Subcutaneous abdominal adipose tissue (tissue), 5 donors: ENCODE results near the gene NPTX2.

Experiments
- H3K27ac ChIP-seq: one replicate; pipeline ENCODE4 v1.7.0; 2013; ENCODE audit warnings: low read depth, mild to moderate bottlenecking, inconsistent platforms, low read length, moderate library complexity
- H3K27me3 ChIP-seq, 5 donors: one replicate each; pipeline ENCODE4 v1.7.0; 2013; ENCODE audit warnings: low read length in 5 of 5, inconsistent platforms in 1 of 5; ENCODE audit not compliant: control insufficient read depth in 5 of 5, insufficient read depth in 4 of 5
- H3K36me3 ChIP-seq, 5 donors: one replicate each; pipeline ENCODE4 v1.7.0; 2013; ENCODE audit warnings: low read length in 5 of 5; ENCODE audit not compliant: control insufficient read depth in 5 of 5, insufficient read depth in 5 of 5
- H3K4me1 ChIP-seq, 5 donors: one replicate each; pipeline ENCODE4 v1.7.0; 2013; ENCODE audit warnings: low read length in 5 of 5, mild to moderate bottlenecking in 3 of 5, moderate library complexity in 1 of 5; ENCODE audit not compliant: control insufficient read depth in 5 of 5, insufficient read depth in 5 of 5
- H3K4me3 ChIP-seq, 5 donors: one replicate each; pipeline ENCODE4 v1.7.0; 2013; ENCODE audit warnings: low read length in 5 of 5, low read depth in 1 of 5
- H3K9ac ChIP-seq, 5 donors: one replicate each; pipeline ENCODE4 v1.7.0; 2013; ENCODE audit warnings: low read length in 5 of 5, mild to moderate bottlenecking in 4 of 5, moderate library complexity in 3 of 5
- H3K9me3 ChIP-seq, 5 donors: one replicate each; pipeline ENCODE4 v1.7.0; 2013; ENCODE audit warnings: low read length in 5 of 5; ENCODE audit not compliant: control insufficient read depth in 5 of 5
- donor health status: healthy.
- donor health status: healthy.
- donor health status: healthy.
- donor health status: healthy.
- donor health status: healthy.

The NPTX2 gene

GRCh38 chr7:98629001-98629431, 11.9 kb downstream of the NPTX2 start:
- Histone ChIP-seq H3K4me3 (no peak overlapping the region), H3K4me1 (no peaks in the 10 kb centered on the region), H3K27me3 (peaks cover 10 to 29% (median 22%) of the 10 kb centered on the region in 5 donors), H3K27ac (no peak overlapping the region), H3K9ac (no peak overlapping the region), H3K9me3 (peaks cover 0 to 18% (median 5%) of the 10 kb centered on the region in 5 donors), H3K36me3 (no peaks in the 10 kb centered on the region)

GRCh38 chr7:98630149-98630548, 13.1 kb downstream of the NPTX2 start:
- no peaks in the 10 kb centered on the region for H3K4me1 ChIP-seq
- peaks cover 10 to 26% (median 22%) of the 10 kb centered on the region in 5 donors for H3K27me3 ChIP-seq
- H3K27ac ChIP-seq, result no peak overlapping the region
- no peaks in the 10 kb centered on the region for H3K36me3 ChIP-seq
- no peak overlapping the region for H3K4me3 ChIP-seq
- peaks cover 0 to 14% (median 5%) of the 10 kb centered on the region in 5 donors for H3K9me3 ChIP-seq
- H3K9ac ChIP-seq, result no peak overlapping the region

GRCh38 chr7:98630770-98631169, 13.7 kb downstream of the NPTX2 start:
- Histone ChIP-seq H3K27me3 (peaks cover 10 to 26% (median 22%) of the 10 kb centered on the region in 5 donors), H3K9ac (no peak overlapping the region), H3K36me3 (no peaks in the 10 kb centered on the region), H3K4me3 (no peak overlapping the region), H3K9me3 (peaks cover 0 to 14% (median 5%) of the 10 kb centered on the region in 5 donors), H3K4me1 (no peaks in the 10 kb centered on the region), H3K27ac (no peak overlapping the region)

GRCh38 chr7:98638853-98639252, 21.8 kb downstream of the NPTX2 start:
- H3K4me3 ChIP-seq, result peak overlapping the region in 1 of 5 donors; percentile 11
- H3K9me3 ChIP-seq, result peaks cover 7 to 28% (median 23%) of the 10 kb centered on the region in 5 donors
- H3K27ac ChIP-seq, result no peak overlapping the region
- H3K27me3 ChIP-seq, result peaks cover 0 to 5% (median 0%) of the 10 kb centered on the region in 5 donors
- H3K36me3 ChIP-seq, result no peaks in the 10 kb centered on the region
- H3K4me1 ChIP-seq, result no peaks in the 10 kb centered on the region
- no peak overlapping the region for H3K9ac ChIP-seq

- no peaks in the 10 kb centered on the region for H3K4me1 ChIP-seq
- H3K36me3 ChIP-seq, result no peaks in the 10 kb centered on the region
- H3K9me3 ChIP-seq, result peaks cover 7 to 28% (median 23%) of the 10 kb centered on the region in 5 donors
- H3K27ac ChIP-seq, result no peak overlapping the region
- H3K9ac ChIP-seq, result no peak overlapping the region
- H3K4me3 ChIP-seq, result no peak overlapping the region
- peaks cover 0 to 5% (median 0%) of the 10 kb centered on the region in 5 donors for H3K27me3 ChIP-seq
These were observed 23.3 kb downstream of the NPTX2 start for GRCh38 chr7:98640375-98640774.

GRCh38 chr7:98641646-98642500, 24.8 kb downstream of the NPTX2 start:
- peaks cover 7 to 28% (median 23%) of the 10 kb centered on the region in 5 donors for H3K9me3 ChIP-seq
- no peak overlapping the region for H3K9ac ChIP-seq
- peaks cover 0 to 5% (median 0%) of the 10 kb centered on the region in 5 donors for H3K27me3 ChIP-seq
- H3K4me3 ChIP-seq, result no peak overlapping the region
- H3K27ac ChIP-seq, result no peak overlapping the region
- no peaks in the 10 kb centered on the region for H3K36me3 ChIP-seq
- H3K4me1 ChIP-seq, result no peaks in the 10 kb centered on the region

- Histone ChIP-seq H3K27ac (no peak overlapping the region), H3K9ac (no peak overlapping the region), H3K9me3 (peaks cover 7 to 16% (median 14%) of the 10 kb centered on the region in 5 donors), H3K27me3 (peaks cover 0 to 5% (median 0%) of the 10 kb centered on the region in 5 donors), H3K36me3 (no peaks in the 10 kb centered on the region), H3K4me3 (no peak overlapping the region), H3K4me1 (no peaks in the 10 kb centered on the region)
These were observed 26.3 kb downstream of the NPTX2 start for GRCh38 chr7:98643236-98643985.

GRCh38 chr7:98646465-98646864, 29.4 kb downstream of the NPTX2 start:
- H3K4me3 ChIP-seq, result no peak overlapping the region
- H3K9me3 ChIP-seq, result peaks cover 0 to 8% (median 2%) of the 10 kb centered on the region in 5 donors
- H3K27me3 ChIP-seq, result peaks cover 0 to 2% (median 0%) of the 10 kb centered on the region in 5 donors
- no peaks in the 10 kb centered on the region for H3K36me3 ChIP-seq
- H3K27ac ChIP-seq, result no peak overlapping the region
- no peak overlapping the region for H3K9ac ChIP-seq
- H3K4me1 ChIP-seq, result no peaks in the 10 kb centered on the region

GRCh38 chr7:98647326-98647725, 30.2 kb downstream of the NPTX2 start:
- Histone ChIP-seq H3K9me3 (peaks cover 0 to 8% (median 2%) of the 10 kb centered on the region in 5 donors), H3K27ac (no peak overlapping the region), H3K9ac (no peak overlapping the region), H3K4me3 (no peak overlapping the region), H3K27me3 (no peaks in the 10 kb centered on the region), H3K36me3 (no peaks in the 10 kb centered on the region), H3K4me1 (no peaks in the 10 kb centered on the region)

- Histone ChIP-seq H3K36me3 (no peaks in the 10 kb centered on the region), H3K9me3 (peaks cover 2 to 8% (median 3%) of the 10 kb centered on the region in 5 donors), H3K27me3 (no peaks in the 10 kb centered on the region), H3K9ac (no peak overlapping the region), H3K27ac (no peak overlapping the region), H3K4me1 (no peaks in the 10 kb centered on the region), H3K4me3 (no peak overlapping the region)
These were observed 34.7 kb downstream of the NPTX2 start for GRCh38 chr7:98651760-98652159.
